Activated CD4-positive, alpha-beta T cell treated with anti-CD3 and anti-CD28 coated beads for 48 hours (primary cell): ENCODE measurements around the gene KCNT1.

ENCODE experiments used
- DNase-seq: peaks from one replicate; pipeline ENCODE4 v3.0.0-alpha.2; 2020

Gene KCNT1

DNA sequence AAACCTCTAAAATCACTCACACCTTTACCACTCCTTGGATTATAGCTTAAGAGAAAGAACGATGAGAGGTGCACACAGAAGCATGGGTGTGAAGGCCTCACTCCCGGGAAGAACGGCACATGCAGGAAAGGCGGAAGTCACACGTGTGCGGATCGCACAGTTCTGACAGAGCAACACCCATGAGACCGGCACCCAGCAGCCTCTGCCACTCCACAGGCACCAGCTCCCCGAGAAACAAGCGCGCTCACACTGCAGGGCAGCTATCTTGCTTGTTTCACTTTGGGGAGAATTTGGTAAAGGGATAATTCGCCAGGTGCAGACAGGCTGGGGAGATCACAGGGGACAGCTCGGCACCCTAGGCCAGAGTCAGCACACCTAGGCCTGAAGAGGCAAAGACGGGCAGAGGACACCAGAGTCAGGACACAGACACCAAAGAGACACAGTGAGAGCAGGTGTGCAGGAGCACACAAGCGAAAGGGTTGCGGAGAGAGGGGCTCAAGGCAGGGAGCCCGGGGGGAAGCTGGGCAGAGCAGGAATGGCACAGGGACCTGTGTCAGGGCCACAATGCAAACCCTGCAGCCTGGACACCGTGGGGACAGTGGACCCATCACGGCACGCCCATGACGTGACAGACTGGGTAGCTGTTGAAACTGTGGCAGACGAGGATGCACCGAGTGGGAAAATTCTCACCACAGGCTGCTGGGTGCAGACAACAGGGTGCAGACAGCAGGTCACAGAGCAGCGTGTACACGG is 123.6 kb downstream of the KCNT1 start:
- no peak for DNase-seq

DNA sequence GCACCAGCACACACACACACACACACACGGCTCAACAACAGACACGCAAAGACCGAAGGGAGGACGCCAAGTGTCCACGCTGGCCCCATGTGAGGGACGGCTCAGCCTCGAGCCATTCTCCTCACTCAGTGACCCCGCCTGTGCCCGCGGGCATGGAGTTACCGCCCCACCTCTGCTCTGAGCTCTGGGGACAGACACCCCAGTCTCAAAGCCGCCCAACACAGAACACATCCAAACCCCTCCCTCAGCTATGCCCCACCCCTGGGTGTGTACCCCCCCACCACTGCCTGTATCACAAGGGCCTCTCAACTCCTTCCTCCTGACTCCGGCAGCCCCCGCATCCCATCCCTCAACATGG is 124.2 kb downstream of the KCNT1 start:
- DNase-seq, result no peak

DNA sequence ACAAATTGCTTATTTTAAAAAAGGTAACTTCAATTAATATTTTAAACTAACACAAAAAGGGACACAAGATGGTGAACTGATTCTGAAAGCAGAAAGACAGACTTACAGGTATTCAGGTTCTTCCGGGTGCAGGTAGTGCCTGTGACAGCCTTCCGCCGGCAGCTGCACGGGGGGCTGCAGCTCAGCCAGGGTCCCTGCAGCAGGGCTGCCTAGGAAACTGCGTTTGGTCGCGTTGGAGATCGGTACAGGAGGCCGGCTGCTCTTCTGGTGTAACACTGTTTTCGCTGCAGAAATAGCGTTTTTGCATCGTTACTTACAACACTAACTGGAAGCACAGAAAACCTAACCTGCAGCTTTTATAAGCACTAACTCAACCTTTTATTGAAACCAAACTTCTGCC is 125.3 kb downstream of the KCNT1 start:
- DNase-seq, result no peak

DNA sequence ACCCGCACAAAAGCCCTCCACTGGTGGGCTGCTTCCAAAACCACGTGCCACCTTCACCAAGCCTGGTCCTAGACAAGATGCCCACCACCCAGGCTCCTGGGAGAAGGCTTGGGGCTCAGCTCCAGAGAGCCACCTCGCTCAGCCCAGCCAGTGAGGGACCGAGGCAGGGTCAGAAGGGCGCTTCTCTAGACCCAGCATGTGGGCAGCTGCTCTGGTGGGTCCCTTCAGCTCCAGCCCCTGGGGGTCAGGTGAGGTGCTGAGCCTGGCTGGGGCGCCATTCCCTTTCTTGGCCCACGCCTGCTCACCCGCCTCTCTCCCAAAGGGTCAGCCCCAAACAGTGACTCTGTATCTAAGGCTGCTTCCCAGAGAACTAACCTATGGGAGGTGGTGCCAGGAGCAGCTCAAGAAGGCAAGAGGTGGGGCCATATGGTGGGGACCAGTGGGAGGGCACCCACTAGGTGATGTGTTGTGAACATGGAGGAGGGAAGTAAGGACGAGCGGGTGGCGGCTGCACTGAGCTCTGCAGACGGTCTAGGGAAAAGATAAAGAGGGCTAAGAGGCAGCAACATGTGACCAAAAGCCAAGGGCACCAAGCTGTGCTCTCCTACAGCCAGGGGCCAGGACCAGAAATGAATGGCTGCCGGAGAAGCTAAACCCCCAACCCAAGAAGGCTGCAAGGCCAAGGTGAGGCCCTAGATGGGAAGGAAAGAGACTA is 126.0 kb downstream of the KCNT1 start:
- no peak for DNase-seq

DNA sequence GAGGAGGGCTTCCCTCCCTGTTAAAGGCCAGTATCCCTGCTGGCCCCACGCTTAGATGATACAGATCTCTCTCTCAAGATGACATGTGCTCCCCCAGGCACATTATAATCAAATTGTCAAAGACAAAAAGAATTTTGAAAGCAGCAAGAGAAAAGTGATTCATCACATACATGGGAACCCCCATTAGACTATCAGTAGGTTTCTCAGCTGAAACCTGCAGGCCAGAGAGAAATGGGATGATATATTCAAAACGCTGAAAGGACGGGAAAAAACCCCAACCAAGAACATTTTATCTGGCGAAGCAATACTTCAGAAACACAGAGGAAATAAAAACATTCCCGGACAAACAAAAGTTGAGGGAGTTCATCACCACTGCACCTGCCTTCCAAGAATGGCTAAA is 126.7 kb downstream of the KCNT1 start:
- no peak for DNase-seq

DNA sequence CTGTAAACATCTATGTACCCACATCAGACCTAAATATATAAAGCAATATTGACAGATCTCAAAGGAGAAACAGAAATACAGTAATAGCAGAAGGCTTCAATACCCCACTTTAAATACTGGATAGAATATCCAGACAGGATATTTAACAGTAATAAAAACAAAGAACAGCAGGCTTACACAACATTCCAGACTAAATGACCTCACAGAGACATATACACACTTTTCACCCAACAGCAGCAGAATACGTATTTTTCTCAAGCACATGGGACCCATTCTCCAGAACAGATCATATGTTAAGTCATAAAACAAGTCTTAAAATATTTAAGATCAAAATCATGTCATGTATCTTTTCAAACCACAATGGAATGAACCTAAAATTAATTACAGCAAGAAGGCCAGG is 128.5 kb downstream of the KCNT1 start:
- DNase-seq, result no peak

DNA sequence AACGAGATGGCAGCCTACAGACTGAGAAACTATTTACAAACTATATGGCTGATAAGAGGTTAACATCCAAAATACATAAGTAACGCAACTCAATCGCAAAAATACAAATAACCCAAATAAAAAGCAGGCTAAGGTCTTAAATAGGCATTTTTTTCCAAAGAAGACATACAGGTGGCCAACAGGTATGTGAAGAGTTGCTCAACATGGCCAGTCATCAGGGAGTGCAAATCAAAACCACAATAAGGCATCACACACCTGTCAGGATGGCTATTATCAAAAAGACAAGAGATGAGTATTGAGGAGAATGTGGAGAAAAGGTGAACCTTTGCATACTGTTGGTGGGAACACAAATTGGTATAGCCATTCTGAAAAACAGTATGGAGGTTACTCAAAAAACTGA is 131.9 kb downstream of the KCNT1 start:
- no peak for DNase-seq

DNA sequence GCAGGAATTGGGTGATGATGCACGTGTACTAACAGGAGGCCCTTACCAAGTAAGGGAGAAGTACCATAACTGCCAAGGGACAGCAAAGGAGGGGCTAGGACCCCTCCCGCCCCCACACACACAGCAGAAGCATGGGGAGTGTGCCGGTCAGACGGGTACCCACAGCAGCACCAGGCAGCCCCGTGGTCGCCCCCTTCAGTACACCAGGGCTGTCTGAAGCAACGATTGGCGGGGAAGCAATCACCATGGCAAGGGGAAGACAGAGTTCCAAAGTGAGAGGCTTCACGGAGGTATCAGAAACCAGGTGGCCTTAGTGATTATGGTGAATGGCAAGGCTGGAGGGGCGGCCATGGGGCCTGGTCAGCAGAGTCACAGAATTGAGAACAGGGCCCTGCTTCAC is 133.1 kb downstream of the KCNT1 start:
- no peak for DNase-seq

DNA sequence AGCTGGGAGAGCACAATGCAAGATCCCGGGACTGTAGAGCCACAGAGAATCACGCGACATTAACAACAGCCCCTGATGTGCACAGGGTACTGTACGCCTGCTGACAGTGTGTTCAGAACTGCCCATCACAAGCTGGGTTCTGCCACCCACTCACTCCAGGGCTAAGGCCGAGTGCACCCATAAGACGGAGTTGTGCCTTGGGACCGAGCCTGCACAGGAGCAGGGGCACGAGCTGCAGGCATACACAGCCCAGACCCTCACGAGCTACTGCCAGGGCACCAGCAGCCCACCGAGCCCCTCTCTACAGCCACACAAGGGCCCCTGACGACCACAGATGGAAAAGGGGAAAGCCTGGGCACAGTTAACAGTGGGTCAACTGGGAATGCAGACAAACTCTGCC is 137.5 kb downstream of the KCNT1 start:
- DNase-seq, result no peak

DNA sequence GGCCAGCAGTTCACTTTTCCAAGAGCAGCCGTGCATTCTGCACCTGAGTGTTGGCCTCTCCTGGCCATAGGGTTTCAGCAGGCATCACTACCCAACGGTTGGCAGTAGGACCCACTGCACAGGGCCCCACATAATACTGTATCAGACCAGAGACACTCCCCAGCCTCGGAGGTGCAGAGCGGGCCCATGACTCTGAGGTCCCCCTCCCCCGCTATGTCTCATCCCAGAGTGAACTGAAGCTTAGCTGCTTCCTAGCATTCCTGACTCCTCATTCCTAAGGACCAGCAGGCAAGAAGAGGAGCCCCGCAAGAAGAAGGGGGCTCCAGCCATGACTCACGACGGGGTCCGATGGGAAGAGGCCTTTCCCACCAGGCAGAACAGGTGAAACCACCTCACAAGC is 138.1 kb downstream of the KCNT1 start:
- no peak for DNase-seq

DNA sequence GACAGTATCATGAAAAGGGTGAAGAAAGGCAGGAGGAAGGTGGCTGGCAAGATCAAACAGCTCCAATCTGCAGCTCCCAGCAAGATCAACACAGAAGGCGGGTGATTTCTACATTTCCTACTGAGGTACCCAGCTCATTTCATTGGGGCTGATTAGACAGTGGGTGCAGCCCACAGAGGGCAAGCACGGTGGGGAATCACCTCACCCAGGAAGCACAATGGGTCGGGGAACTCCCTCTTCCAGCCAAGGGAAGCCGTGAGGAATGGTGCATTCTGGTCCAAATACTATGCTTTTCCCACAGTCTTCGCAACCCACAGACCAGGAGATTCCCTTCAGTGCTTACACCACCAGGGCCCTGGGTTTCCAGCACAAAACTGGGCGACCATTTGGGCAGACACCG is 138.6 kb downstream of the KCNT1 start:
- no peak for DNase-seq
